CD4-positive, alpha-beta T cell treated with Interleukin-4 for 4 hours (primary cell): ENCODE data around the gene STON1.
"Not testable (repeated sequence)": the region's sequence is repeated elsewhere in the genome, so short reads cannot be mapped to it uniquely, and the experiment has no call there.

Experiments
- DNase-seq: peaks from one replicate; pipeline ENCODE4 v3.0.0-alpha.2; 2020

Gene STON1

GRCh38 chr2:48574353-48575287 is 44.7 kb downstream of the STON1 start:
- DNase-seq, result no peak

- no peak for DNase-seq
These were observed 48.4 kb downstream of the STON1 start for GRCh38 chr2:48578313-48578712.

DNA sequence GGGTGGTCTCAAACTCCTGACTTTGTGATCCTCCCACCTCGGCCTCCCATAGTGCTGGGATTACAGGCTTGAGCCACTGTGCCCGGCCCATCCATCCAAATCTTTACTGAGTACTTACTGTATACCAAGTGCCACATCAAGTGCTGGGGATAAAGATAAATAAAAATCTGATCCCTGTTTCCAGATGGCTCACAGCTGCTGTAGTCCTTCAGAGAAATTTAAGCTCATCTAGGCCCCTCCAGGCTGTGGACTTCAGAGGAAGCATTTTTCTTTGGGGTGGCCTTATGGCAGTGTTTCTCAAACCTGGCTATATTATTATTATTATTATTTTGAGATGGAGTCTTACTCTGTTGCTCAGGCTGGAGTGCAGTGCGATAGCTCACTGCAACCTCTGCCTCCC is 54.0 kb downstream of the STON1 start:
- DNase-seq, result no peak

DNA sequence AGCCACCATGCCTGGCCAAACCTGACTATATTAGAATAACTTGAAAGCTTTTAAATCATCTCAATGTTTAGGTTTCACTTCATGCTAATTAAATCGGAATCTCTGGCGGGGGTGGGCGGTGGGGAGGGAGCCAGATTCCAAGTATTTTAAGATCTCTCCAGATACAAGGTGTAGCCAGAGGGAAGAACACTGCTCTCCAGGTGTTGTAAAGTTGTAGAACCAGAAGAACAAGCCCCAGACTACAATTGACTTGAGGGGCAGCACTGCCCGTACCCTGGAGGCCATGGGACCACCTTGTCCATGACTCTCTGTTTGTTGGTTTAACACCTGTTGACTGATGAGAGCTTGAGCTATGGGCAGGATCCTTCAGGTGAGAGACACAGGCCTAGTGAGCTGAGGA is 54.6 kb downstream of the STON1 start:
- DNase-seq, result no peak

DNA sequence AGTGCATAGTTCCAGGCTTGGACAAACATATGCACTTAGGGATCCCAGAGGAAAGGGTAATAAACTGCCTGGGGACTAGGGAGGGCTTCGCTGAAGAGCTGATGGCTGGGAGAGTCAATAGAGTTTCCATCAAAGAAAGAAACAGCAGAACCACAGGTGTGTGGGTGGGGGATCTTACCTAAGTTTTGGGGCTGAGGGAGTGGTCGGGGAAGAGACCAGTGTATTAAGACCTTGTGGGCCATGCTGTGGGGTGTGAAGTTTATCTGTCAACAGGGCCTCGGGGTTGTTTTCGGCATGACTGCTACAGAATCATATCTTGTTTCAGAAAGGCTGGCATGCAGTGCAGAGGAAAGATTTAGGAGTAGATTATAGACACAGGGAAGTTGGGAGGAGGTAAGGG is 56.5 kb downstream of the STON1 start:
- DNase-seq, result no peak

DNA sequence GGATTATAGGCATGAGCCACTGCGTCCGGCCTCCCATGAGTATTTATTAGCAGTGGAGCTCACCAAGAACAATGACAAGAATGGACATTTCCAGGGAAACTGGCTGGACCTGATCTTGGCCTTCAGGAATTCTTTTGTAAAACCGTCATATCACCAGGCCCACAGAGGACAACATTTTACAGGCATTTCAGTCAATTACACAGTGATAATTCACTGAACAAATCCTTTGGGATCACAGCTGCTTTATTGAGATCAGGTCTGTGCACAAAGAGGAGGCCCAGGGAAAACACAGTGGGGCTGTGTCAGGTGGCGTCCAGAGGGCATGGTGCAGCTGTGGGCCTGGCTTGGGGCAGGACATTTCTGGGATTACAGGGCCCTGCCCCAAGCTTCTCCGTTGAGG is 57.6 kb downstream of the STON1 start:
- no peak for DNase-seq

- no peak for DNase-seq
These were observed 58.0 kb downstream of the STON1 start for GRCh38 chr2:48587961-48588360.

DNA sequence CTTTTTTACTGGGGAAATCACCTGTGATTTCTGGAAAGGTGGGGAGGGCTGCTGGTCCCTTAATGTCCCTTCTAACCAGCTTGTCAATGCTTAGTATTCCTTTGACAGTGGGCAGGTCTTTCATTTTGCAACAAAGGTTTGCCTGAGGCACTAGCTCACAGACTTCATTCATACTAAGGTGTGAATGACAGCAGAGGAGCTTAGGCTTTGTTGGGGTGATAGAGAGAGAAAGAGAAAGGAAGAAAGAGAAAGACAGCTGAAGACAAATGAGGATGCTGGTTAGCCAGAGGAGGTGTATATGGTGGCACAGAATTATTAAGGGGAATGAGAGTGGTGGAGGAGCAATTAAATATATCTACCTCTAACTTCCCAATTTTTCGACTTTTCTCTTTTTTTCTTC is 58.8 kb downstream of the STON1 start:
- DNase-seq, result no peak

DNA sequence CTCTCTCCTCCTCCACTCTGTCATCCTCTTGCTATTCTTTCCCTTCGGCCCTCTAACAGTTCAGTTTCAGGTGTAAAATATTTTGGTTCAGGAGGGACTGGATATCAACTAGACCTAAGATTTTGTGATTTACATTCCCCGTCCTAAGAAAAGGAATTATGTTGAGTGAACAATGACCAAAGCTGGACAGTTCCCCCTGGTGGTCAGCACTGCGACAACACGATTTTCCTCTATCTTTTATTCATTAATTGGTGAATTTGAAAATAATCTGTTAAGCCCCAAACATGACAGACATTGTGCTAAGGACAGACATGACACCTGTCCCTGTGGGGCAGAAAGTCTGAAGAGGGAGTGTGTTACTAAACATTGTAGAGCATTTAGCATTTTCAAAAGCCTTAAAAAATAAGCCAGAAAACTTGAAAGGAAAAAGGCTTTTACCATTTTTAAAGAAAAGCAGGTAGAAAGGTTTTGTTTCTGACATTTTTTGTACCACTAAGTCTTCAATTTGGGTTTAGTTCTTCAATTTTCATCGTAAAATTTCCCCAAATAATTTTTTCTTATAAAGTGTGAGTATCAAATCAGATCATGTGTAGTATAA is 59.3 kb downstream of the STON1 start:
- no peak for DNase-seq

DNA sequence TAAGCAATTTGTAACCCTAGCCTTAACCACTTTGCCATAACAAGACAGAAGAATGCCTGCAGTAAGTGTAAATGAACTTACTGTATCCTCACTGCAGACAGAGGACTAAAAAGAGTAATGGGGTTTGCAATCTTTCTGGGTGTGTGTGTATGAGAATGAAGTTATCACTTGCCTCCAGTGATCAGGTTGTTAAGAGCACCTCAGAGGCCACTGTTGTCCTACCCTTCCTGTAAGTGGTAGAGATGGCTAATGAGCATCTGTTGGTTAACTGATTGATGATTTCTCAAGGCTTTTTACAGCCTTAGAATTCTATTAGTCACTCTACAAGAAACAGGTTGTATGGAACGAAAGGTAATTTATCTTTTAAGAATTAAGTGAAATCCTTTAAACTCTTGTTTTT is 60.1 kb downstream of the STON1 start:
- DNase-seq, result no peak

- DNase-seq, result no peak
These were observed 62.1 kb downstream of the STON1 start for GRCh38 chr2:48592067-48592466.

GRCh38 chr2:48596751-48597150 is 66.8 kb downstream of the STON1 start:
- DNase-seq, result not testable (repeated sequence)

- no peak for DNase-seq
These were observed 67.5 kb downstream of the STON1 start for GRCh38 chr2:48597492-48597891.

GRCh38 chr2:48600204-48600813 is 70.4 kb downstream of the STON1 start:
- peak; percentile 44 for DNase-seq

DNA sequence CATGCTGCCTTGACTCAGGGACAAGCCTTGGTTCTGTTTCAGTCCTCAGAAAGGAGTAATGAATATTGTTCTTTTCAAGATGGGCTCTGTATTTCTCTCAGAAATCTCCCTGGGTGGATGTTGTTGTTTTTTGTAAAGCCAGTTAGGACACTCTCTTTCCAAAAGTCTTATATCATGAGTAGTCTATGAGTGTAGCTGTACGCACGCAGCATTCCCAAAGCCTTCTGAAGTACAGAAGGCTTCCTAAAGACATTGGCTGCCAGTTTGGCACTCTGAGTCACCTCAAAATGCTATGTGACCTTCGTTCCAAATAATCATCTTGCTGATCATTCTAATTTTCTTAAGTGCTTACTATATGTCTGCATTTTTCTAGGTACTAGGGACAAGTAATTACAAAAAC is 71.0 kb downstream of the STON1 start:
- DNase-seq, result no peak

- no peak for DNase-seq
These were observed 71.4 kb downstream of the STON1 start for GRCh38 chr2:48601349-48601748.

DNA sequence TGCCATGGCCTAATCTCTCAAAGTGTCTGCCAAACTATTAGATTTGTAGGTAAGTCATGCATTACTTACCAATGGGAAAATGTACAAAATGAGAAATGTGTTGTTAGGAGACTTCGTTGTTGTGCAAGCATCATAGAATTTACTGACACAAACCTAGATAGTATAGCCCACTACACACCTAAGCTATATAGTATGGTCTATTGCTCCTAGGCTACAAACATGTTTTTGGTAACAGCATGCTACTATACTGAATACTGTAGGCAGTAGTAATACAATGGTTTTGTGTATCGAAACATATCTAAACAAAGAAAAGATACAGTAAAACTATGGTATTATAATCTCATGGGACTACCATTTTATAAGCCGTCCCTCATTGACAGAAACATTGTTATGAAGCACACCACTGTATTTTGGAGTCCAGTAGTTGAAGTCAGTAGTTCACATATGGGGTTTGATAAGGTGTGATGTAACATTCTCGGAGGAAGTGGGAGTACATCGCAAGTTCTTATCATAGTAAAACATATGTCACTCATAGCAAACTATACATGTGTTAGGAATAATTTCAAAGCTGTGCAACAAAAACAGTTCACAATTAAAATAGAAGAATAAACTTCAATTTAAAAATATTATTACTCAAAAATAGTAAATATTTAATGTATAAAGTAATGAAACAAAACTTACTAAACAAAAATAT is 75.7 kb downstream of the STON1 start:
- DNase-seq, result no peak

DNA sequence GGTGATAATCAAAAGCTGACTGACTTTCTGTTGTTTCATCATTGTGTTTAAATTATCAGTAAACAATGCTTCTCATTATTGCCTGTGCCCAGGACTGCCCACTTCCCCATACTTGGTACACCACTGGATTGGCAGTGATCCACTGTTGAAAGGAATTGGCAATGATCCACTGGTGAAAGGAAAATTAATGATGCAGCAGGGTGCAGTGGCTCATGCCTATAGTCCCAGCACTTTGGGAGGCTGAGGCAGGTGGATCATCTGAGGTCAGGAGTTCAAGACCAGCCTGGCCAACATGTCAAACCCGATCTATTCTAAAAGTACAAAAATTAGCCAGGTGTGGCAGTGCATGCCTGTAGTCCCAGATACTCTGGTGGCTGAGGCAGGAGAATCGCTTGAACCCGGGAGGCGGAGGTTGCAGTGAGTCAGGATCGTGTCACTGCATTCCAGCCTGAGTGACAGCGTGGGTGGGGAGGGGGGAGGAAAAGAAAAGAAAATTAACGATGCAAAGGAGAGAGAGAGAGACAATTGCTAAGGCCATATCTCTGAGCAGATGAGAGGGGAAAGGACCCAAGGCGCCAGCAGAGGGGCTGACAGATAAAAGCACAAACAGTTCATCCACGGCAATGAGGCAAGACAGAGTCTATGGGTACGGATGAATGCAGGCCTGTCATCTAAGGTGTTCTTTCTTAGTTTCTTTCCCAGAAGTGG is 77.5 kb downstream of the STON1 start:
- DNase-seq, result no peak

- DNase-seq, result no peak
These were observed 83.3 kb downstream of the STON1 start for GRCh38 chr2:48613211-48613610.

DNA sequence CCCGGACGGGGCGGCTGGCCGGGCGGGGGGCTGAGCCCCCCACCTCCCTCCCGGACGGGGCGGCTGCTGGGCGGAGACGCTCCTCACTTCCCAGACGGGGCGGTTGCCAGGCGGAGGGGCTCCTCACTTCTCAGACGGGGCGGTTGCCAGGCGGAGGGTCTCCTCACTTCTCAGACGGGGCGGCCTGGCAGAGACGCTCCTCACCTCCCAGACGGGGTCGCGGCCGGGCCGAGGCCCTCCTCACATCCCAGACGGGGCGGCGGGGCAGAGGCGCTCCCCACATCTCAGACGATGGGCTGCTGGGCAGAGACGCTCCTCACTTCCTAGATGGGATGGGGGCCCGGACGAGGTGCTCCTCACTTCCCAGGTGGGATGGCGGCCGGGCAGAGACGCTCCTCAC is 84.6 kb downstream of the STON1 start:
- not testable (repeated sequence) for DNase-seq

- DNase-seq, result no peak
These were observed 87.7 kb downstream of the STON1 start, which contains the start of gene GTF2A1L for GRCh38 chr2:48617618-48618017. GTF2A1L (plus strand) TSS chr2:48617856; CDS start chr2:48617875, 19 bp downstream.

- no peak for DNase-seq
These were observed 89.6 kb downstream of the STON1 start for GRCh38 chr2:48619526-48619925.

DNA sequence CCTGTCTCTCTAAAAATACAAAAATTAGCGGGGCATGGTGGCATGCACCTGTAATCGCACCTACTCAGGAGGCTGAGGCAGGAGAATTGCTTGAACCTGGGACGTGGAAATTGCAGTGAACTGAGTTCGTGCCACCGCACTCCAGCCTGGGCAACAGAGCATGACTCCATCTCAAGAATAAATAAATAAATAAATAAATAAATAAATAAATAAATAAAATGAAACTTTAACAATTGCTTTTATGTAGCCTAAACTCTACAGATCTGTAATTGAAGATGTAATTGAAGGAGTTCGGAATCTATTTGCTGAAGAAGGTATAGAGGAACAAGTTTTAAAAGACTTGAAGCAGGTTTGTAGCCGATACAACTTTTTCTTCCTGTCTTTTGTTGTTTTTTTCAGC is 90.7 kb downstream of the STON1 start:
- DNase-seq, result no peak
